HFFc6 (cell line): ENCODE measurements around the gene CDC27. TPM values are rescaled to one million over a fixed set of nuclear protein-coding genes. Genes with fewer than 3 reads are reported as not detected.

Experiments
- total RNA-seq, 6 experiments: library from RNA; stranded (reverse); fragmentation: NEBNext Ultra II Directional; extraction: Animal tissue kit (Norgen Biotek cat#: 25700); gene quantifications; 2 replicates in 1 of 6; 3 replicates in 5 of 6; pipeline ENCODE4 v1.2.3, GENCODE V29; 2021

The CDC27 gene
- total RNA-seq, 6 experiments from 2014 or later = 144 to 202 (median 170) TPM

Other genes starting within 250 kb of the CDC27 start
- gene RPRML, start 210.0 kb downstream of the CDC27 start, total RNA-seq = not detected
- not detected for gene MYL4, start 20.1 kb upstream of the CDC27 start, total RNA-seq
- 1 to 10 TPM; 2.2 to 4.1 (median 2.9) TPM for gene ITGB3, start 64.5 kb upstream of the CDC27 start, total RNA-seq
- 1 to 10 TPM in 4 of 6 experiments, under 1 TPM in 2; 0.59 to 1.8 (median 1.2) TPM for gene EFCAB13, start 134.7 kb upstream of the CDC27 start, total RNA-seq